Immature natural killer cell (primary cell): ENCODE measurements around the gene UBAC2. TPM values are rescaled to one million over a fixed set of nuclear protein-coding genes. Genes with fewer than 3 reads are reported as not detected.
"Not testable (repeated sequence)": the region's sequence is repeated elsewhere in the genome, so short reads cannot be mapped to it uniquely, and the experiment has no call there.

ENCODE experiments used
- DNase-seq, 3 donors: peaks; one replicate each; pipeline ENCODE4 v3.0.0; 2022; ENCODE audit warnings: mixed read lengths in 1 of 3
- H3K27ac Mint-ChIP-seq, 6 donors: one replicate each; pipeline ENCODE4 v1.8.0; 2020; ENCODE audit warnings: mixed read lengths in 6 of 6, mild to moderate bottlenecking in 5 of 6, inconsistent platforms in 4 of 6, moderate library complexity in 3 of 6
- H3K27me3 Mint-ChIP-seq, 3 donors: one replicate each; pipeline ENCODE4 v1.8.0; 2020 to 2021; ENCODE audit warnings: low read depth in 3 of 3, mild to moderate bottlenecking in 3 of 3, mixed read lengths in 3 of 3, moderate library complexity in 3 of 3, inconsistent platforms in 1 of 3
- H3K36me3 Mint-ChIP-seq, 3 donors: one replicate each; pipeline ENCODE4 v1.8.0; 2020; ENCODE audit warnings: mixed read lengths in 3 of 3, inconsistent platforms in 2 of 3, mild to moderate bottlenecking in 2 of 3
- H3K4me1 Mint-ChIP-seq, 2 donors: one replicate each; pipeline ENCODE4 v1.8.0; 2020; ENCODE audit warnings: inconsistent platforms in 2 of 2, mild to moderate bottlenecking in 2 of 2, mixed read lengths in 2 of 2, moderate library complexity in 1 of 2
- H3K4me3 Mint-ChIP-seq, 5 donors: one replicate each; pipeline ENCODE4 v1.8.0; 2020; ENCODE audit warnings: mild to moderate bottlenecking in 5 of 5, mixed read lengths in 5 of 5, inconsistent platforms in 3 of 5, moderate library complexity in 3 of 5
- H3K9me3 Mint-ChIP-seq, 6 donors: one replicate each; pipeline ENCODE4 v1.8.0; 2020; ENCODE audit warnings: mild to moderate bottlenecking in 6 of 6, mixed read lengths in 6 of 6, inconsistent platforms in 4 of 6, moderate library complexity in 3 of 6
- polyA plus RNA-seq, 3 donors: library from polyadenylated mRNA; unstranded; fragments of 300-500 nt; fragmentation: Illumina TruSeq; gene quantifications; one replicate each; pipeline ENCODE4 v1.2.3, GENCODE V29; 2021

Gene UBAC2
- polyA plus RNA-seq, 3 donors from 2014 or later, result 114 to 130 (median 115) TPM

- Mint-ChIP-seq H3K36me3 (peaks cover 14 to 40% (median 34%) of the 10 kb centered on the region in 3 donors), H3K4me1 (peaks cover 55 to 78% of the 10 kb centered on the region in 2 donors), H3K27ac (peak overlapping the region; percentile 87 to 98 (median 93))
Observed at GRCh38 chr13:99380921-99381645, 180.4 kb downstream of the UBAC2 start.

GRCh38 chr13:99381766-99382165 lies 181.1 kb downstream of the UBAC2 start:
- Mint-ChIP-seq H3K4me1 (peaks cover 50 to 73% of the 10 kb centered on the region in 2 donors), H3K36me3 (peaks cover 7 to 39% (median 28%) of the 10 kb centered on the region in 3 donors), H3K27ac (peak overlapping the region; percentile 87 to 98 (median 93)), H3K4me3 (peak overlapping the region; percentile 63 to 74 (median 72)), H3K9me3 (no peaks in the 10 kb centered on the region), H3K27me3 (peaks cover 0 to 14% (median 12%) of the 10 kb centered on the region in 3 donors)
- peak in 1 of 3 donors; percentile 22 for DNase-seq

More at GRCh38 chr13:99380921-99381645, 180.4 kb downstream of the UBAC2 start:
- Mint-ChIP-seq H3K9me3 (no peaks in the 10 kb centered on the region), H3K4me3 (peak overlapping the region; percentile 63 to 76 (median 74)), H3K27me3 (peaks cover 0 to 17% (median 14%) of the 10 kb centered on the region in 3 donors)
- DNase-seq, result peak; percentile 68 to 77 (median 75)

- Mint-ChIP-seq H3K9me3 (no peaks in the 10 kb centered on the region), H3K36me3 (peaks cover 3 to 37% (median 25%) of the 10 kb centered on the region in 3 donors), H3K4me1 (peaks cover 55 to 76% of the 10 kb centered on the region in 2 donors), H3K4me3 (peak overlapping the region; percentile 30 to 74 (median 72)), H3K27ac (peak overlapping the region; percentile 74 to 98 (median 90)), H3K27me3 (peaks cover 2 to 11% (median 10%) of the 10 kb centered on the region in 3 donors)
- peak; percentile 67 to 76 (median 71) for DNase-seq
Observed at GRCh38 chr13:99382428-99383133, 181.9 kb downstream of the UBAC2 start.

GRCh38 chr13:99383511-99383921 lies 182.9 kb downstream of the UBAC2 start:
- Mint-ChIP-seq H3K27ac (peak overlapping the region; percentile 74 to 98 (median 90)), H3K4me1 (peaks cover 56 to 85% of the 10 kb centered on the region in 2 donors), H3K9me3 (no peaks in the 10 kb centered on the region), H3K4me3 (peak overlapping the region; percentile 36 to 74 (median 72)), H3K36me3 (peaks cover 2 to 35% (median 25%) of the 10 kb centered on the region in 3 donors), H3K27me3 (peaks cover 2 to 11% (median 10%) of the 10 kb centered on the region in 3 donors)
- DNase-seq, result no peak

- peak overlapping the region in 4 of 6 donors; percentile 19 to 98 (median 58) for H3K27ac Mint-ChIP-seq
- H3K4me3 Mint-ChIP-seq, result peak overlapping the region in 1 of 5 donors; percentile 36
- no peaks in the 10 kb centered on the region for H3K9me3 Mint-ChIP-seq
Observed at GRCh38 chr13:99383946-99384345, 183.3 kb downstream of the UBAC2 start.

GRCh38 chr13:99384468-99384867 lies 183.8 kb downstream of the UBAC2 start:
- DNase-seq, result no peak
- peaks cover 2 to 11% (median 10%) of the 10 kb centered on the region in 3 donors for H3K27me3 Mint-ChIP-seq
- H3K9me3 Mint-ChIP-seq, result no peaks in the 10 kb centered on the region
- H3K36me3 Mint-ChIP-seq, result peaks cover 0 to 29% (median 19%) of the 10 kb centered on the region in 3 donors
- peak overlapping the region in 2 of 6 donors; percentile 57 to 98 for H3K27ac Mint-ChIP-seq
- H3K4me1 Mint-ChIP-seq, result peaks cover 53 to 82% of the 10 kb centered on the region in 2 donors
- no peak overlapping the region for H3K4me3 Mint-ChIP-seq

More at GRCh38 chr13:99383946-99384345, 183.3 kb downstream of the UBAC2 start:
- Mint-ChIP-seq H3K4me1 (peaks cover 56 to 86% of the 10 kb centered on the region in 2 donors), H3K27me3 (peaks cover 2 to 11% (median 10%) of the 10 kb centered on the region in 3 donors), H3K36me3 (peaks cover 0 to 33% (median 22%) of the 10 kb centered on the region in 3 donors)
- DNase-seq, result no peak

GRCh38 chr13:99385161-99385560 lies 184.5 kb downstream of the UBAC2 start:
- Mint-ChIP-seq H3K27ac (peak overlapping the region in 3 of 6 donors; percentile 13 to 77 (median 38)), H3K4me3 (peak overlapping the region in 1 of 5 donors; percentile 12), H3K4me1 (peaks cover 46 to 75% of the 10 kb centered on the region in 2 donors), H3K27me3 (peaks cover 2 to 11% (median 10%) of the 10 kb centered on the region in 3 donors), H3K9me3 (no peaks in the 10 kb centered on the region), H3K36me3 (peaks cover 0 to 25% (median 17%) of the 10 kb centered on the region in 3 donors)
- DNase-seq, result no peak

- Mint-ChIP-seq H3K9me3 (no peaks in the 10 kb centered on the region), H3K4me1 (peaks cover 39 to 67% of the 10 kb centered on the region in 2 donors), H3K4me3 (no peak overlapping the region), H3K36me3 (peaks cover 0 to 25% (median 17%) of the 10 kb centered on the region in 3 donors), H3K27me3 (peaks cover 2 to 7% (median 6%) of the 10 kb centered on the region in 3 donors), H3K27ac (peak overlapping the region in 2 of 6 donors; percentile 13 to 38)
- DNase-seq, result no peak
Observed at GRCh38 chr13:99385940-99386339, 185.3 kb downstream of the UBAC2 start.

- H3K27ac Mint-ChIP-seq, result peak overlapping the region in 1 of 6 donors; percentile 22
- H3K27me3 Mint-ChIP-seq, result peaks cover under 1 to 6% (median 2%) of the 10 kb centered on the region in 3 donors
- DNase-seq, result no peak
- no peaks in the 10 kb centered on the region for H3K9me3 Mint-ChIP-seq
- H3K4me1 Mint-ChIP-seq, result peaks cover 33 to 61% of the 10 kb centered on the region in 2 donors
- no peak overlapping the region for H3K4me3 Mint-ChIP-seq
- H3K36me3 Mint-ChIP-seq, result peaks cover 0 to 25% (median 17%) of the 10 kb centered on the region in 3 donors
Observed at GRCh38 chr13:99386495-99386894, 185.8 kb downstream of the UBAC2 start.

GRCh38 chr13:99386911-99387788 lies 186.5 kb downstream of the UBAC2 start:
- peak; percentile 68 to 72 (median 71) for DNase-seq
- H3K36me3 Mint-ChIP-seq, result peaks cover 0 to 25% (median 17%) of the 10 kb centered on the region in 3 donors
- no peaks in the 10 kb centered on the region for H3K9me3 Mint-ChIP-seq
- H3K4me1 Mint-ChIP-seq, result peaks cover 27 to 55% of the 10 kb centered on the region in 2 donors
- peak overlapping the region; percentile 10 to 93 (median 66) for H3K27ac Mint-ChIP-seq
- no peak overlapping the region for H3K4me3 Mint-ChIP-seq
- H3K27me3 Mint-ChIP-seq, result peaks cover 0 to 9% (median 2%) of the 10 kb centered on the region in 3 donors

GRCh38 chr13:99388334-99388923 lies 187.8 kb downstream of the UBAC2 start:
- H3K9me3 Mint-ChIP-seq, result no peaks in the 10 kb centered on the region
- H3K4me1 Mint-ChIP-seq, result peaks cover 14 to 42% of the 10 kb centered on the region in 2 donors

GRCh38 chr13:99389094-99389493 lies 188.4 kb downstream of the UBAC2 start:
- H3K4me1 Mint-ChIP-seq, result peaks cover 8 to 35% of the 10 kb centered on the region in 2 donors
- not testable (repeated sequence) for H3K9me3 Mint-ChIP-seq, H3K4me3 Mint-ChIP-seq, H3K27me3 Mint-ChIP-seq, DNase-seq
- H3K27ac Mint-ChIP-seq, result peak overlapping the region in 1 of 6 donors; percentile 40
- peaks cover 0 to 25% (median 21%) of the 10 kb centered on the region in 3 donors for H3K36me3 Mint-ChIP-seq

More at GRCh38 chr13:99388334-99388923, 187.8 kb downstream of the UBAC2 start:
- Mint-ChIP-seq H3K27me3 (peaks cover 0 to 4% (median 2%) of the 10 kb centered on the region in 3 donors), H3K27ac (peak overlapping the region in 3 of 6 donors; percentile 14 to 46 (median 42)), H3K36me3 (peaks cover 0 to 25% (median 17%) of the 10 kb centered on the region in 3 donors), H3K4me3 (peak overlapping the region in 1 of 5 donors; percentile 2)
- no peak for DNase-seq
